ENCODE data around the gene TMEM131.

Gene TMEM131

DNA sequence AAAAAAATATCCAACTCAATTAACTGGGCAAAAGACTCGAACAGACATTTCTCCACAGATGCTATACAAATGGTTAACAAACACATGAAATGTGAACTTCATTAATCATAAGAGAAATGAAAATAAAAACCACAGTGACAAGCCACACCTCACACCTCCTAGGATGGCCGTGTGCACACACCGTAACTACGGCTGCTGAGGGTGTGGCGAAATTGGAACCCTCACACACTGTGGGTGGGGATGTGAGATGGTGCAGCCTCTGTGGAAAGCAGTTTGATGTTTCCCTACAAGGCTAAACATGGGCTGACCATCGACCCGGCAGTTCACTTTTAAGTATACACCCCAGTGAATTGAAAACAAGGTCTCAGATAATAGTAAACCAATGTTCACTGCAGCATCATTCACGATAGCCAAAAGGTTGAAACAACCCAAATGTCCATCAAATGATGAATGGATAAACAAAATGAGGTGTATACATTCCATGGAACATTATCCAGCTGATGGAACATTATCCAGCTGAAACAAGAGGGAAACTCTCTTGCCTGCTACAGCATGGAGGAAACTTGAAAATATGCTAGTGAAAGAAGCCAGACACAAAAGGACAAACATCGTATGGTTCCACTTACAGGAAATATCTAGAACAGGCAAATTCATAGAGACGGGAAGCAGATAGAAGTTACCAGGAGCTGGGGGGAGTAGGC lies 250.1 kb downstream of the TMEM131 start:
- Histone ChIP-seq H3K4me1 (no peaks in the 10 kb centered on the region), H3K27me3 (no peaks in the 10 kb centered on the region), H3K36me3 (peaks cover 10% of the 10 kb centered on the region in 3 donors), H3K4me3 (no peak overlapping the region), H3K9me3 (no peaks in the 10 kb centered on the region), H3K27ac (no peak overlapping the region)
- intact Hi-C loops (cut with DNase I; ENCODE audit: low total_unique reads) = no loop called here
- TF ChIP-seq, protein P1, sequence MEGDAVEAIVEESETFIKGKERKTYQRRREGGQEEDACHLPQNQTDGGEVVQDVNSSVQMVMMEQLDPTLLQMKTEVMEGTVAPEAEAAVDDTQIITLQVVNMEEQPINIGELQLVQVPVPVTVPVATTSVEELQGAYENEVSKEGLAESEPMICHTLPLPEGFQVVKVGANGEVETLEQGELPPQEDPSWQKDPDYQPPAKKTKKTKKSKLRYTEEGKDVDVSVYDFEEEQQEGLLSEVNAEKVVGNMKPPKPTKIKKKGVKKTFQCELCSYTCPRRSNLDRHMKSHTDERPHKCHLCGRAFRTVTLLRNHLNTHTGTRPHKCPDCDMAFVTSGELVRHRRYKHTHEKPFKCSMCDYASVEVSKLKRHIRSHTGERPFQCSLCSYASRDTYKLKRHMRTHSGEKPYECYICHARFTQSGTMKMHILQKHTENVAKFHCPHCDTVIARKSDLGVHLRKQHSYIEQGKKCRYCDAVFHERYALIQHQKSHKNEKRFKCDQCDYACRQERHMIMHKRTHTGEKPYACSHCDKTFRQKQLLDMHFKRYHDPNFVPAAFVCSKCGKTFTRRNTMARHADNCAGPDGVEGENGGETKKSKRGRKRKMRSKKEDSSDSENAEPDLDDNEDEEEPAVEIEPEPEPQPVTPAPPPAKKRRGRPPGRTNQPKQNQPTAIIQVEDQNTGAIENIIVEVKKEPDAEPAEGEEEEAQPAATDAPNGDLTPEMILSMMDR (IDR thresholded peaks at IDR 0.05) = no peak
- no peak for DNase-seq

DNA sequence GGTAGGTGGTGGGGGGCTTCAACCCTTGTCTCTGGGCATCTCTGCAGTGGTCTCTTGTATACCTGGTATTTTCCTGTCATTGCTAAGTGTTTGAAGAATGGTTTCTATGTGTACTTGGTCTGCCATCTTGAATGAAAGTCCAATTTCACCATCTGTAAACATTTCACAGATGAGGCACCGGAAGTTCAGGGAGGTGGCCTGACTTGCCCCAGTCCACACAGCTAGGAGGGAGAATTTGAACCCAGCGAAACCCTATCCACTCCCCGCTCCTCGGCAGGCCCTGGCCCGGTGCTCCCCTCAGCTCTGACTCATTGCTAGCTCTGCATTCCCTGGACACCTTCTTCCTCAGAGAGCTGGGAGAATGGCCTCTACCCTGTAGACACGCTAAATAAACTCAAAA lies 251.8 kb downstream of the TMEM131 start:
- no peak overlapping the region for H3K27ac ChIP-seq
- no peak overlapping the region for H3K4me3 ChIP-seq
- intact Hi-C loops (cut with DNase I; ENCODE audit: low total_unique reads) = no loop called here
- TF ChIP-seq, protein P1 (IDR thresholded peaks at IDR 0.05) = no peak
- DNase-seq = no peak
- peaks cover 10% of the 10 kb centered on the region in 3 donors for H3K36me3 ChIP-seq
- no peaks in the 10 kb centered on the region for H3K9me3 ChIP-seq
- peaks cover 0 to 6% of the 10 kb centered on the region in 2 donors for H3K27me3 ChIP-seq
- H3K4me1 ChIP-seq = no peaks in the 10 kb centered on the region

DNA sequence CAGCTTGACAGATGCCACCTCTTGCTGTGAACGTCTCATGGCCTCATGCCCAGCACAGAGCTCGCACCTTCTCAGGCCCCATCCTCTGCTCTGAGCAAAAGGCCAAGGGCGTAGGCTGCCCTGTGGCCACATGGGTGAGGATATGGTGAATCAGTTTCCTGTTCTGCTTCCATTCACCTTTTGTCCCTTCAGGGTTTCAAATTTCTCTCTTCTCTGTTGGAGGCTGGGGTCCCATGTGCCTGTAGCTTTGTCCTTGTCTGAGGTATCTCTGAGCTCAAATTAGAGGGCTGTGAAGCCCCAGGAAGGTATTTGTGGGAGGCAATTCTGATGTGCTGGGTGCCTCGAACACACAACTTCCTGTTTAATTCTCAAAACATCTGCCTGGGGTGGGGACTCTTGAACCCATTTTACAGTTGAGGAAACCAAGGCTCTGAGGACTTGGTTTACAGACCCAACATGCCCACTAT lies 253.3 kb downstream of the TMEM131 start:
- Histone ChIP-seq H3K27ac (no peak overlapping the region), H3K27me3 (peaks cover 0 to 16% of the 10 kb centered on the region in 2 donors), H3K9me3 (no peaks in the 10 kb centered on the region), H3K4me1 (no peaks in the 10 kb centered on the region), H3K36me3 (peaks cover 10% of the 10 kb centered on the region in 3 donors), H3K4me3 (no peak overlapping the region)
- intact Hi-C loops (cut with DNase I; ENCODE audit: low total_unique reads) = no loop called here
- no peak for DNase-seq
- TF ChIP-seq, protein P1 (IDR thresholded peaks at IDR 0.05) = no peak

DNA sequence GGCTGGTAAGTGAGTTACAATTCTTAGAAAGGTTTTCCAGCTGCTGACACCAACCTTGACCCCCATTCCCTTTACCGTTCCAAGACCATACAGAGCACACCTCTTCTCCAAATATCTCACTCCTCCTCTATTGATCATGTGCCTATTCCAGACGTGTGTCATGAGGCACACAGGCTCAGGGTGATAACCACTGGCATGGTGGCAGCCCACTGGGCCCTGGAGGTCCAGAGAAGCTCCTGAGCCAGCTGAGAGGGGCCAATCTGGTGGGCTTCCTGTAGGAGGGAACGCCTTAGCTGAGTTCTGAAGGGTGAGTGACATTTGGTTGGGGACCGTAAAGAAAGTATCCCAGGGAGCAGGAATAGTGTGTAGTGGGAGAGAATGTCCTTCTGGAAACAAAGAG lies 254.1 kb downstream of the TMEM131 start:
- intact Hi-C loops (cut with DNase I; ENCODE audit: low total_unique reads) = no loop called here
- Histone ChIP-seq H3K27me3 (peaks cover 0 to 16% of the 10 kb centered on the region in 2 donors), H3K4me3 (no peak overlapping the region), H3K27ac (no peak overlapping the region), H3K9me3 (no peaks in the 10 kb centered on the region), H3K36me3 (peaks cover 10% of the 10 kb centered on the region in 3 donors), H3K4me1 (no peaks in the 10 kb centered on the region)
- DNase-seq = peak in 1 of 2 donors; percentile 16
- TF ChIP-seq, protein P1 (IDR thresholded peaks at IDR 0.05) = no peak

DNA sequence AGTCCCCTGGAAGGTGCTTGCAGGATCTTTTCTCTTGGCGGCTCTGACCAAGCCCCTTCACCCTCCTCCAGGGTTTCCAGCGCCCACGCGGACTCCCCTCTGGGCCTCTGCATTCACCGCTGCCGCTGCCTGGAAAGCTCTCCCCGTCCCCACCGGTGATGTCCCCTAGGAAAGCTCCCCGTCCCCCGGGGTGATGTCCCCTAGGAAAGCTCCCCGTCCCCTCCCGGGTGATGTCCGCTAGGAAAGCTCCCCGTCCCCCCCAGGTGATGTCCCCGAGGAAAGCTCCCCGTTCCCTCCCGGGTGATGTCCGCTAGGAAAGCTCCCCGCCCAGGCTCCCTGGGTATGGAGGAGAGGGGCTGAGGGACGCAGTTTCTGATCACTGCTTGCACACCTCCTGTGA lies 254.5 kb downstream of the TMEM131 start:
- no peak overlapping the region for H3K27ac ChIP-seq
- H3K27me3 ChIP-seq = peaks cover 0 to 16% of the 10 kb centered on the region in 2 donors
- no peaks in the 10 kb centered on the region for H3K4me1 ChIP-seq
- DNase-seq = peak in 1 of 2 donors; percentile 48
- no peaks in the 10 kb centered on the region for H3K9me3 ChIP-seq
- intact Hi-C loops (cut with DNase I; ENCODE audit: low total_unique reads) = no loop called here
- H3K36me3 ChIP-seq = peaks cover 10% of the 10 kb centered on the region in 3 donors
- TF ChIP-seq, protein P1 (IDR thresholded peaks at IDR 0.05) = no peak
- H3K4me3 ChIP-seq = no peak overlapping the region

Data from tibial artery (tissue), 4 donors.